Rectal smooth muscle tissue (tissue), 1 donor: ENCODE measurements around the gene TSTD2.

Experiments
- H3K27ac ChIP-seq: one replicate; pipeline ENCODE4 v1.7.0; 2013; ENCODE audit warnings: low read depth, low read length, inconsistent platforms
- H3K27me3 ChIP-seq: one replicate; pipeline ENCODE4 v1.7.0; 2013; ENCODE audit warnings: low read length; ENCODE audit not compliant: control insufficient read depth, insufficient read depth
- H3K36me3 ChIP-seq: one replicate; pipeline ENCODE4 v1.7.0; 2013; ENCODE audit warnings: low read length; ENCODE audit not compliant: control insufficient read depth, insufficient read depth
- H3K4me1 ChIP-seq: one replicate; pipeline ENCODE4 v1.7.0; 2013; ENCODE audit warnings: low read length; ENCODE audit not compliant: control insufficient read depth, insufficient read depth
- H3K4me3 ChIP-seq: one replicate; pipeline ENCODE4 v1.7.0; 2013; ENCODE audit warnings: low read length
- H3K9ac ChIP-seq: one replicate; pipeline ENCODE4 v1.7.0; 2013; ENCODE audit warnings: low read length

Gene TSTD2

GRCh38 chr9:97564291-97565175 lies 68.6 kb downstream of the TSTD2 start:
- Histone ChIP-seq H3K27me3 (no peaks in the 10 kb centered on the region), H3K27ac (peak overlapping the region; percentile 65), H3K9ac (no peak overlapping the region), H3K4me3 (no peak overlapping the region), H3K36me3 (no peaks in the 10 kb centered on the region), H3K4me1 (peaks cover 11% of the 10 kb centered on the region)

GRCh38 chr9:97563458-97564135 lies 69.6 kb downstream of the TSTD2 start:
- H3K4me1 ChIP-seq: peaks cover 11% of the 10 kb centered on the region
- no peaks in the 10 kb centered on the region for H3K27me3 ChIP-seq
- H3K4me3 ChIP-seq: no peak overlapping the region
- H3K27ac ChIP-seq: peak overlapping the region; percentile 26
- H3K36me3 ChIP-seq: no peaks in the 10 kb centered on the region
- no peak overlapping the region for H3K9ac ChIP-seq

- no peaks in the 10 kb centered on the region for H3K27me3 ChIP-seq
- H3K36me3 ChIP-seq: no peaks in the 10 kb centered on the region
- H3K4me3 ChIP-seq: no peak overlapping the region
- H3K9ac ChIP-seq: no peak overlapping the region
- H3K27ac ChIP-seq: no peak overlapping the region
- peaks cover 11% of the 10 kb centered on the region for H3K4me1 ChIP-seq
Observed at GRCh38 chr9:97562542-97562941, 70.6 kb downstream of the TSTD2 start.

GRCh38 chr9:97561501-97561900 lies 71.7 kb downstream of the TSTD2 start:
- H3K27me3 ChIP-seq: no peaks in the 10 kb centered on the region
- H3K4me3 ChIP-seq: no peak overlapping the region
- H3K9ac ChIP-seq: no peak overlapping the region
- peaks cover 11% of the 10 kb centered on the region for H3K4me1 ChIP-seq
- H3K27ac ChIP-seq: no peak overlapping the region
- no peaks in the 10 kb centered on the region for H3K36me3 ChIP-seq

GRCh38 chr9:97560851-97561250 lies 72.3 kb downstream of the TSTD2 start:
- Histone ChIP-seq H3K36me3 (no peaks in the 10 kb centered on the region), H3K9ac (no peak overlapping the region), H3K27me3 (no peaks in the 10 kb centered on the region), H3K4me3 (no peak overlapping the region), H3K4me1 (peaks cover 11% of the 10 kb centered on the region), H3K27ac (no peak overlapping the region)

GRCh38 chr9:97560154-97560553 lies 73.0 kb downstream of the TSTD2 start:
- peaks cover 11% of the 10 kb centered on the region for H3K4me1 ChIP-seq
- H3K9ac ChIP-seq: no peak overlapping the region
- H3K4me3 ChIP-seq: no peak overlapping the region
- H3K27ac ChIP-seq: no peak overlapping the region
- no peaks in the 10 kb centered on the region for H3K27me3 ChIP-seq
- H3K36me3 ChIP-seq: no peaks in the 10 kb centered on the region

- no peak overlapping the region for H3K27ac ChIP-seq
- no peaks in the 10 kb centered on the region for H3K27me3 ChIP-seq
- no peak overlapping the region for H3K4me3 ChIP-seq
- peaks cover 2% of the 10 kb centered on the region for H3K36me3 ChIP-seq
- no peak overlapping the region for H3K9ac ChIP-seq
- peaks cover 3% of the 10 kb centered on the region for H3K4me1 ChIP-seq
Observed at GRCh38 chr9:97559111-97559514, 74.1 kb downstream of the TSTD2 start.

GRCh38 chr9:97558701-97559101 lies 74.5 kb downstream of the TSTD2 start:
- peak overlapping the region; percentile 50 for H3K27ac ChIP-seq

GRCh38 chr9:97557606-97558095 lies 75.5 kb downstream of the TSTD2 start:
- Histone ChIP-seq H3K36me3 (peaks cover 2% of the 10 kb centered on the region), H3K9ac (no peak overlapping the region), H3K27ac (peak overlapping the region; percentile 50), H3K27me3 (no peaks in the 10 kb centered on the region), H3K4me3 (no peak overlapping the region), H3K4me1 (no peaks in the 10 kb centered on the region)

More at GRCh38 chr9:97558701-97559101, 74.5 kb downstream of the TSTD2 start:
- H3K9ac ChIP-seq: no peak overlapping the region
- peaks cover 2% of the 10 kb centered on the region for H3K36me3 ChIP-seq
- no peak overlapping the region for H3K4me3 ChIP-seq
- no peaks in the 10 kb centered on the region for H3K4me1 ChIP-seq
- no peaks in the 10 kb centered on the region for H3K27me3 ChIP-seq

- Histone ChIP-seq H3K9ac (no peak overlapping the region), H3K27ac (peak overlapping the region; percentile 11), H3K4me1 (no peaks in the 10 kb centered on the region), H3K36me3 (peaks cover 2% of the 10 kb centered on the region), H3K27me3 (no peaks in the 10 kb centered on the region), H3K4me3 (no peak overlapping the region)
Observed at GRCh38 chr9:97556721-97557605, 76.2 kb downstream of the TSTD2 start.

- Histone ChIP-seq H3K9ac (no peak overlapping the region), H3K4me3 (no peak overlapping the region), H3K36me3 (peaks cover 2% of the 10 kb centered on the region), H3K27ac (no peak overlapping the region), H3K4me1 (no peaks in the 10 kb centered on the region), H3K27me3 (no peaks in the 10 kb centered on the region)
Observed at GRCh38 chr9:97556036-97556720, 77.0 kb downstream of the TSTD2 start.
